ENCODE results near the gene DUSP2. TPM values are rescaled to one million over a fixed set of nuclear protein-coding genes. Genes with fewer than 3 reads are reported as not detected.

DUSP2 gene, protein sequence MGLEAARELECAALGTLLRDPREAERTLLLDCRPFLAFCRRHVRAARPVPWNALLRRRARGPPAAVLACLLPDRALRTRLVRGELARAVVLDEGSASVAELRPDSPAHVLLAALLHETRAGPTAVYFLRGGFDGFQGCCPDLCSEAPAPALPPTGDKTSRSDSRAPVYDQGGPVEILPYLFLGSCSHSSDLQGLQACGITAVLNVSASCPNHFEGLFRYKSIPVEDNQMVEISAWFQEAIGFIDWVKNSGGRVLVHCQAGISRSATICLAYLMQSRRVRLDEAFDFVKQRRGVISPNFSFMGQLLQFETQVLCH
- 0.08 TPM for polyA plus RNA-seq (2013, experiment 1 of 2)
- 0.11 TPM for polyA plus RNA-seq (2013, experiment 2 of 2)

- H3K27ac ChIP-seq (ENCODE audit: low read length, poor library complexity, severe bottlenecking) = no peak within 1 kb of the TSS
- H3K9me3 ChIP-seq (ENCODE audit: control insufficient read depth, low read length) = no peaks in the 10 kb centered on the region
- H3K18ac ChIP-seq (ENCODE audit: low read depth in 1 of 2, low read length in 2 of 2) = peak within 1 kb of the TSS in 1 of 2 experiments; percentile 68
- no peak within 1 kb of the TSS for H2BK120ac ChIP-seq (ENCODE audit: low read depth, low read length)
- peak; percentile 51 for DNase-seq
- peak within 1 kb of the TSS in 1 of 2 experiments; percentile 57 for H3K14ac ChIP-seq (ENCODE audit: low read length in 2 of 2)
- 6% methylated on average over 58 of the region's 94 CpGs for WGBS
- H3K36me3 ChIP-seq (ENCODE audit: control insufficient read depth in 1 of 2, insufficient read depth in 2 of 2, low read depth in 1 of 2, low read length in 2 of 2) = peaks cover 0 to 2% of the 10 kb centered on the region in 2 experiments
- no peaks in the 10 kb centered on the region for H3K79me1 ChIP-seq (replicated peaks; ENCODE audit: low read length, poor library complexity, severe bottlenecking)
- H4K91ac ChIP-seq (ENCODE audit: low read length) = peak within 1 kb of the TSS; percentile 32
- H3K4me2 ChIP-seq (ENCODE audit: low read length, poor library complexity, severe bottlenecking) = peak within 1 kb of the TSS; percentile 74
- peak within 1 kb of the TSS; percentile 59 for H3K9ac ChIP-seq (ENCODE audit: low read length)
- H2AFZ ChIP-seq (ENCODE audit: low read depth, low read length) = peak within 1 kb of the TSS; percentile 91
- peak within 1 kb of the TSS; percentile 59 to 74 for H3K4me3 ChIP-seq (ENCODE audit: insufficient read depth in 1 of 2, low read depth in 1 of 2, low read length in 2 of 2)
- H2AK5ac ChIP-seq (ENCODE audit: low read length, severe bottlenecking) = no peak within 1 kb of the TSS
- H2BK12ac ChIP-seq (ENCODE audit: low read length in 2 of 2) = no peak within 1 kb of the TSS
- H2BK15ac ChIP-seq (ENCODE audit: low read depth, poor library complexity, severe bottlenecking) = peak within 1 kb of the TSS; percentile 32
- peak within 1 kb of the TSS; percentile 70 for H4K8ac ChIP-seq (ENCODE audit: low read length)
- no peak within 1 kb of the TSS for H3K23ac ChIP-seq (ENCODE audit: low read length in 2 of 2)
- H3K27me3 ChIP-seq (ENCODE audit: control insufficient read depth in 1 of 2, insufficient read depth in 1 of 2, low read length in 2 of 2) = peaks cover 16 to 24% of the 10 kb centered on the region in 2 experiments
- no peak within 1 kb of the TSS for H3K4ac ChIP-seq (ENCODE audit: low read depth in 1 of 2, low read length in 2 of 2)
- H3K4me1 ChIP-seq (ENCODE audit: control insufficient read depth, insufficient read depth, low read depth, low read length) = peaks cover 29% of the 10 kb centered on the region
- H2BK5ac ChIP-seq (ENCODE audit: low read depth, low read length, poor library complexity, severe bottlenecking) = no peak within 1 kb of the TSS
Measured at GRCh38 chr2:96145036-96145847, at the start of gene DUSP2. TSS of gene DUSP2 (minus strand) at chr2:96145440. CDS start at chr2:96145354, 86 bp downstream.

DNA sequence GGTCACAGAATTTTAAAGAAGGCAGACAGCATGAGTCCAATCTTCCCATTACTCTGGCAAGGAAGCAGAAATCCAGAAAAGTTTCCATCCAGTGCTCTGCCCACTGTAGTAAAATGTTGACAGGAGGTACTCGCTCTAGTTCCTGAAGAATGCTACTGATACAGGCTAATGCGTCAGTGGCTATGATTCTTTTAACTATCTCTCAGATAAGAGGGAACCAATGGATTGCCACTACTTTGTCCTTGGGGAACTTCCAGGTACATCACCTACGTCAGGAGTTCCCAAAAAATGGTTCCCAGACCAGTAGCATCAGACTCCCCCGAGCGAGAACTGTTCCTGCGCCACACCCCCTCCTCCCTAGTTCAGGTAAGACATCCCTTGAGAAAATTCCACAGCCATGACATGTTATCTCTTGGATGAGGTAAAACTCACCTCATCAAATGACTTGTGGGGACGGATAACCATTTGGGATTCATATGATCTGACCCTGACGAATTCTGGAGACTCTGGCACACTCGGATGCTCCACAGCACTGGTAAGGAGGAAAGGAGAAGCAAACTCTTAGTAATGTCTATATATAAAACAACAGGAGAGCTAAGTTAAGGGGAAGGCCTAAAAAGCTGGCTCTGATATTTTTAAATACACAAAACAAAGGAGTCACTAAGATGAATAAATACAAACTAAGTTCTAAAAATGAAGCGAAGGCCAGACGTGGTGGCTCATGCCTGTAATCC lies 46.9 kb upstream of the DUSP2 start:
- no peak for DNase-seq
- no peak overlapping the region for H3K23ac ChIP-seq (ENCODE audit: low read length in 2 of 2)
- H3K9ac ChIP-seq (ENCODE audit: low read length) = no peak overlapping the region
- H3K79me1 ChIP-seq (replicated peaks; ENCODE audit: low read length, poor library complexity, severe bottlenecking) = peaks cover 24% of the 10 kb centered on the region
- no peak overlapping the region for H3K18ac ChIP-seq (ENCODE audit: low read depth in 1 of 2, low read length in 2 of 2)
- 98% methylated on average over 10 of the region's 11 CpGs for WGBS
- no peak overlapping the region for H3K4ac ChIP-seq (ENCODE audit: low read depth in 1 of 2, low read length in 2 of 2)
- no peak overlapping the region for H2AK5ac ChIP-seq (ENCODE audit: low read length, severe bottlenecking)
- H2BK15ac ChIP-seq (ENCODE audit: low read depth, poor library complexity, severe bottlenecking) = no peak overlapping the region
- H2BK12ac ChIP-seq (ENCODE audit: low read length in 2 of 2) = no peak overlapping the region
- H4K8ac ChIP-seq (ENCODE audit: low read length) = no peak overlapping the region
- peaks cover 14% of the 10 kb centered on the region for H3K4me1 ChIP-seq (ENCODE audit: control insufficient read depth, insufficient read depth, low read depth, low read length)
- no peak overlapping the region for H2BK5ac ChIP-seq (ENCODE audit: low read depth, low read length, poor library complexity, severe bottlenecking)
- no peak overlapping the region for H3K4me2 ChIP-seq (ENCODE audit: low read length, poor library complexity, severe bottlenecking)
- H2AFZ ChIP-seq (ENCODE audit: low read depth, low read length) = no peak overlapping the region
- H4K91ac ChIP-seq (ENCODE audit: low read length) = no peak overlapping the region
- no peaks in the 10 kb centered on the region for H3K9me3 ChIP-seq (ENCODE audit: control insufficient read depth, low read length)
- H2BK120ac ChIP-seq (ENCODE audit: low read depth, low read length) = no peak overlapping the region
- no peak overlapping the region for H3K27ac ChIP-seq (ENCODE audit: low read length, poor library complexity, severe bottlenecking)
- H3K14ac ChIP-seq (ENCODE audit: low read length in 2 of 2) = no peak overlapping the region
- peaks cover 38 to 72% of the 10 kb centered on the region in 2 experiments for H3K36me3 ChIP-seq (ENCODE audit: control insufficient read depth in 1 of 2, insufficient read depth in 2 of 2, low read depth in 1 of 2, low read length in 2 of 2)
- H3K27me3 ChIP-seq (ENCODE audit: control insufficient read depth in 1 of 2, insufficient read depth in 1 of 2, low read length in 2 of 2) = no peaks in the 10 kb centered on the region
- no peak overlapping the region for H3K4me3 ChIP-seq (ENCODE audit: insufficient read depth in 1 of 2, low read depth in 1 of 2, low read length in 2 of 2)

DNA sequence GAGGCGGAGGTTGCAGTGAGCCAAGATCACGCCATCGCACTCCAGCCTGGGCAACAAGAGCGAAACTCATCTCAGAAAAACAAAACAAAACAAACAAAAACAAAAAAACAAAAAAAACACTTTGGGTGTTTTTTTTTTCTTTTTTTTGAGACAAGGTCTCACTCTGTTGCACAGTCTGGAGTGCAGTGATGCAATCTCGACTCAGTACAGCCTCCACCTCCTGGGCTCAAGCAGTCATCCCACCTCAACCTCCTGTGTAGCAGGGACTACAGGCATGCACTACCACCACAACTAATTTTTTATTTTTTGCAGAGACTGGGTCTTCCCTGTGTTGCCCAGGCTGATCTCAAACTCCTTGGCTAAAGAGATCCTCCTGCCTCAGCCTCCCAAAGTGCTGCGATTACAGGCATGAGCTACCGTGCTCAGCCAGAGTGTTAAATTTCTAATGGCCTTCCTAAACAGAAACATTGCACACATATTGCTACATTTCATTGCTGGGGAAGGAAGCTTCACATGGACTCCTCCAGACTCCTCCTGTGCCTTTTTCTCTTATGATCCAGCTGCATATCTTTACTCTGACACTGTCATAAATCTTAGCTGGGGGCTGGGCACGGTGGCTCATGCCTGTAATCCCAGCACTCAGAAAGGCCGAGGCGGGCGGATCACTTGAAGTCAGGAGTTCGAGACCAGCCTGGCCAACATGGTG lies 43.7 kb upstream of the DUSP2 start:
- Histone ChIP-seq H3K14ac (ENCODE audit: low read length in 2 of 2) (no peak overlapping the region), H2BK5ac (ENCODE audit: low read depth, low read length, poor library complexity, severe bottlenecking) (no peak overlapping the region), H4K91ac (ENCODE audit: low read length) (no peak overlapping the region), H3K4me2 (ENCODE audit: low read length, poor library complexity, severe bottlenecking) (no peak overlapping the region), H3K4ac (ENCODE audit: low read depth in 1 of 2, low read length in 2 of 2) (no peak overlapping the region), H3K23ac (ENCODE audit: low read length in 2 of 2) (no peak overlapping the region), H2BK120ac (ENCODE audit: low read depth, low read length) (no peak overlapping the region), H3K18ac (ENCODE audit: low read depth in 1 of 2, low read length in 2 of 2) (no peak overlapping the region), H3K79me1 (replicated peaks; ENCODE audit: low read length, poor library complexity, severe bottlenecking) (peaks cover 34% of the 10 kb centered on the region), H3K4me3 (ENCODE audit: insufficient read depth in 1 of 2, low read depth in 1 of 2, low read length in 2 of 2) (no peak overlapping the region), H3K36me3 (ENCODE audit: control insufficient read depth in 1 of 2, insufficient read depth in 2 of 2, low read depth in 1 of 2, low read length in 2 of 2) (peaks cover 55 to 89% of the 10 kb centered on the region in 2 experiments), H2AK5ac (ENCODE audit: low read length, severe bottlenecking) (no peak overlapping the region), H2BK12ac (ENCODE audit: low read length in 2 of 2) (no peak overlapping the region), H3K27me3 (ENCODE audit: control insufficient read depth in 1 of 2, insufficient read depth in 1 of 2, low read length in 2 of 2) (no peaks in the 10 kb centered on the region), H4K8ac (ENCODE audit: low read length) (no peak overlapping the region), H3K27ac (ENCODE audit: low read length, poor library complexity, severe bottlenecking) (no peak overlapping the region), H3K4me1 (ENCODE audit: control insufficient read depth, insufficient read depth, low read depth, low read length) (peaks cover 3% of the 10 kb centered on the region), H2BK15ac (ENCODE audit: low read depth, poor library complexity, severe bottlenecking) (no peak overlapping the region), H2AFZ (ENCODE audit: low read depth, low read length) (no peak overlapping the region), H3K9ac (ENCODE audit: low read length) (no peak overlapping the region), H3K9me3 (ENCODE audit: control insufficient read depth, low read length) (no peaks in the 10 kb centered on the region)
- DNase-seq = no peak
- 93% methylated on average over 10 of the region's 12 CpGs for WGBS

Measured in mesenchymal stem cell (in vitro differentiated cells and primary cell).